ENCODE results near the gene RASSF10. TPM values are rescaled to one million over a fixed set of nuclear protein-coding genes. Genes with fewer than 3 reads are reported as not detected.
A peak's percentile ranks its signal among the peaks of the same experiment; 100 is the strongest.

The RASSF10 gene
- total RNA-seq, 1 donor from 2014 or later, result 2.9 TPM

DNA sequence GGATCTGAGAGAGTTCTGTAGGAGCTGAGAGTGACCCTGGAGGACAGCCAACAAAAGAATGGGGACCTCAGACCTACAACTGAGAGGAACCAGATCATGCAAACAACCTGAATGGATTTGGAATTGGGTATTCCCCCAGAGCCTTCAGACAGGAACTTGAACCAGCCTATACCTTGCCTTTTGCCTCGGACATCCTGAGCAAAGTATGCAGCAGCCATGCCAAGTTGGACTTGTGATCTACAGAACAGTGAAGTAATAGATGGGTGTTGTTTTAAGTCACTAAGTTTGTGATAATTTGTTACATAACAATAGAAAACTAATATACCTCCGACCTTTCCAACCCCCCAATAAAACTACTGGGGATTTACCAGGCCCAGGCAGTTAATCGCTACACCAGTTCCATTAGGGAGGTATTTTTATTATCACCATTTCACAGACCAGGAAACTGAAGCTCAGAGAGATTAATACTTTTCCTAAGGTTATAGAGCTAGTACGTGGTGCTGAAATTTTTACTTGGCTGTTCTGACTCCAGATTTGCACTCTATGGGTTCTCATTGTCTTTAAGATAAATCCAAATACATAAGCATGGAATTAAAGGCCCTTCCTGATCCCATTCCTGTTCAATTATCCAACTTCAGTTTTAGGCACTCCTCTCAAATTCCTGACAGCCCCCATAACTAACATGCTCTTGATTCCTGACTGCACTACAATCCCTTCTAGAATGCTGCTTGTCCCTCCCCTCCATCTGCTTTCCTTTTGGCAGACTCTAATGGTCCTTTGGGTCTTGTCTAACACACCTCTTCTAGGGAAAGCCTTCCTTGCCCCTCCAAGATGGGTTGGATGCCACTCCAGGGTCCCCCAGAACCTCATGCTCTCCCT is 1.7 kb upstream of the RASSF10 start:
- Histone ChIP-seq H3K9ac (no peak overlapping the region), H3K4me2 (no peak overlapping the region), H2AFZ (replicated peaks) (no peak overlapping the region), H3K4me3 (no peak overlapping the region), H3K36me3 (no peaks in the 10 kb centered on the region), H3K27me3 (peaks cover 71% of the 10 kb centered on the region), H3K9me3 (ENCODE audit: low read depth) (no peaks in the 10 kb centered on the region), H3K4me1 (peaks cover 49% of the 10 kb centered on the region), H4K20me1 (ENCODE audit: low read depth) (peaks cover 19% of the 10 kb centered on the region), H3K27ac (no peak overlapping the region), H3F3A (ENCODE audit: low read depth) (peaks cover 57% of the 10 kb centered on the region), H3K79me2 (ENCODE audit: low read depth) (peaks cover 7% of the 10 kb centered on the region)
- Mint-ChIP-seq H3K9me3 (peaks cover 20% of the 10 kb centered on the region), H3K4me1 (peaks cover 48% of the 10 kb centered on the region), H3K4me3 (peak overlapping the region; percentile 90), H3K27ac (no peak overlapping the region), H3K27me3 (ENCODE audit: insufficient read depth, low read depth) (peaks cover 20% of the 10 kb centered on the region), H3K36me3 (no peaks in the 10 kb centered on the region)
- DNase-seq (ENCODE audit: low spot score), result no peak
- TF ChIP-seq EZH2phosphoT487 (IDR thresholded peaks at IDR 0.05) (no peak), EZH2 (IDR thresholded peaks at IDR 0.05) (no peak)
- TF ChIP-seq, protein P1, sequence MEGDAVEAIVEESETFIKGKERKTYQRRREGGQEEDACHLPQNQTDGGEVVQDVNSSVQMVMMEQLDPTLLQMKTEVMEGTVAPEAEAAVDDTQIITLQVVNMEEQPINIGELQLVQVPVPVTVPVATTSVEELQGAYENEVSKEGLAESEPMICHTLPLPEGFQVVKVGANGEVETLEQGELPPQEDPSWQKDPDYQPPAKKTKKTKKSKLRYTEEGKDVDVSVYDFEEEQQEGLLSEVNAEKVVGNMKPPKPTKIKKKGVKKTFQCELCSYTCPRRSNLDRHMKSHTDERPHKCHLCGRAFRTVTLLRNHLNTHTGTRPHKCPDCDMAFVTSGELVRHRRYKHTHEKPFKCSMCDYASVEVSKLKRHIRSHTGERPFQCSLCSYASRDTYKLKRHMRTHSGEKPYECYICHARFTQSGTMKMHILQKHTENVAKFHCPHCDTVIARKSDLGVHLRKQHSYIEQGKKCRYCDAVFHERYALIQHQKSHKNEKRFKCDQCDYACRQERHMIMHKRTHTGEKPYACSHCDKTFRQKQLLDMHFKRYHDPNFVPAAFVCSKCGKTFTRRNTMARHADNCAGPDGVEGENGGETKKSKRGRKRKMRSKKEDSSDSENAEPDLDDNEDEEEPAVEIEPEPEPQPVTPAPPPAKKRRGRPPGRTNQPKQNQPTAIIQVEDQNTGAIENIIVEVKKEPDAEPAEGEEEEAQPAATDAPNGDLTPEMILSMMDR (IDR thresholded peaks at IDR 0.05), result no peak

GRCh38 chr11:13008061-13008435 is 1.1 kb upstream of the RASSF10 start:
- Histone ChIP-seq H3K9me3 (ENCODE audit: low read depth) (no peaks in the 10 kb centered on the region), H3K36me3 (no peaks in the 10 kb centered on the region), H4K20me1 (ENCODE audit: low read depth) (peaks cover 24% of the 10 kb centered on the region), H3K27ac (no peak overlapping the region), H3K4me3 (no peak overlapping the region), H2AFZ (replicated peaks) (no peak overlapping the region), H3F3A (ENCODE audit: low read depth) (peaks cover 62% of the 10 kb centered on the region), H3K79me2 (ENCODE audit: low read depth) (peaks cover 7% of the 10 kb centered on the region), H3K27me3 (peaks cover 71% of the 10 kb centered on the region), H3K4me1 (peaks cover 54% of the 10 kb centered on the region), H3K4me2 (peak overlapping the region; percentile 92), H3K9ac (no peak overlapping the region)
- no peak overlapping the region for H3K27ac Mint-ChIP-seq
- DNase-seq (ENCODE audit: low spot score), result no peak
- H3K4me3 Mint-ChIP-seq, result peak overlapping the region; percentile 90
- H3K9me3 Mint-ChIP-seq, result peaks cover 16% of the 10 kb centered on the region
- TF ChIP-seq, protein P1 (IDR thresholded peaks at IDR 0.05), result no peak
- TF ChIP-seq EZH2phosphoT487 (IDR thresholded peaks at IDR 0.05) (no peak), EZH2 (IDR thresholded peaks at IDR 0.05) (no peak)
- peaks cover 54% of the 10 kb centered on the region for H3K4me1 Mint-ChIP-seq
- H3K27me3 Mint-ChIP-seq (ENCODE audit: insufficient read depth, low read depth), result peaks cover 22% of the 10 kb centered on the region
- H3K36me3 Mint-ChIP-seq, result no peaks in the 10 kb centered on the region

DNA sequence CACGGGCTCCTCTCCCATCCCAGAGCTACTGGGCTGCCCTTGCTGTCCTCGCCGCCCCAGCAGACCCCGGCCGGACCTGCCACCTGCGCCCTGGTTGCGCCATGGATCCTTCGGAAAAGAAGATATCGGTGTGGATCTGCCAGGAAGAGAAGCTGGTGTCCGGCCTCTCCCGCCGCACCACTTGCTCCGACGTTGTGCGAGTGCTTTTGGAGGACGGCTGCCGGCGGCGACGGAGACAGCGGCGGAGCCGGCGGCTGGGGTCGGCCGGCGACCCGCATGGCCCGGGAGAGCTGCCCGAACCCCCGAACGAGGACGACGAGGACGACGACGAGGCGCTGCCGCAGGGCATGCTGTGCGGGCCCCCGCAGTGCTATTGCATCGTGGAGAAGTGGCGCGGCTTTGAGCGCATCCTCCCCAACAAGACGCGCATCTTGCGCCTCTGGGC is 382 bp downstream of the RASSF10 start:
- peak overlapping the region; percentile 86 for H2AFZ ChIP-seq (replicated peaks)
- peaks cover 17% of the 10 kb centered on the region for H3K27me3 Mint-ChIP-seq (ENCODE audit: insufficient read depth, low read depth)
- H3K27ac ChIP-seq, result no peak overlapping the region
- H3K4me1 Mint-ChIP-seq, result peaks cover 56% of the 10 kb centered on the region
- H3K36me3 ChIP-seq, result no peaks in the 10 kb centered on the region
- H3K4me3 Mint-ChIP-seq, result peak overlapping the region; percentile 90
- H3K9ac ChIP-seq, result no peak overlapping the region
- H3K4me3 ChIP-seq, result peak overlapping the region; percentile 54
- no peak overlapping the region for H3K27ac Mint-ChIP-seq
- TF ChIP-seq EZH2 (IDR thresholded peaks at IDR 0.05), result no peak
- TF ChIP-seq, protein P1 (IDR thresholded peaks at IDR 0.05), result no peak
- no peak for TF ChIP-seq EZH2phosphoT487 (IDR thresholded peaks at IDR 0.05)
- H3K36me3 Mint-ChIP-seq, result no peaks in the 10 kb centered on the region
- peaks cover 7% of the 10 kb centered on the region for H3K79me2 ChIP-seq (ENCODE audit: low read depth)
- peaks cover 13% of the 10 kb centered on the region for H3K9me3 Mint-ChIP-seq
- H3K4me1 ChIP-seq, result peaks cover 54% of the 10 kb centered on the region
- H3K27me3 ChIP-seq, result peaks cover 71% of the 10 kb centered on the region
- DNase-seq (ENCODE audit: low spot score), result no peak
- peak overlapping the region; percentile 92 for H3K4me2 ChIP-seq
- peaks cover 24% of the 10 kb centered on the region for H4K20me1 ChIP-seq (ENCODE audit: low read depth)
- H3F3A ChIP-seq (ENCODE audit: low read depth), result peaks cover 53% of the 10 kb centered on the region
- H3K9me3 ChIP-seq (ENCODE audit: low read depth), result no peaks in the 10 kb centered on the region

Measured in neural progenitor cell (in vitro differentiated cells).